GM18508 (cell line): Measurements from ENCODE around the gene FRMD6.
A peak's percentile ranks its signal among the peaks of the same experiment; 100 is the strongest.
"Not testable (repeated sequence)": the region's sequence is repeated elsewhere in the genome, so short reads cannot be mapped to it uniquely, and the experiment has no call there.

Experiments
- ATAC-seq: cut with Tn5 transposase; IDR thresholded peaks from one replicate; pipeline ENCODE4 v1.9.1; 2021; ENCODE audit warnings: moderate number of reproducible peaks; ENCODE audit not compliant: insufficient read depth, unreplicated experiment

Gene FRMD6

GRCh38 chr14:51627313-51627712, 24.4 kb upstream of the FRMD6 start:
- no peak for ATAC-seq

GRCh38 chr14:51628238-51628637, 23.5 kb upstream of the FRMD6 start:
- no peak for ATAC-seq

GRCh38 chr14:51630987-51631386, 20.7 kb upstream of the FRMD6 start:
- ATAC-seq, result no peak

GRCh38 chr14:51633298-51633697, 18.4 kb upstream of the FRMD6 start:
- ATAC-seq, result not testable (repeated sequence)

GRCh38 chr14:51636109-51636508, 15.6 kb upstream of the FRMD6 start:
- ATAC-seq, result no peak

GRCh38 chr14:51638071-51638944, 13.4 kb upstream of the FRMD6 start:
- ATAC-seq, result no peak

GRCh38 chr14:51639668-51640316, 11.9 kb upstream of the FRMD6 start:
- ATAC-seq, result no peak

GRCh38 chr14:51643140-51643539, 8.6 kb upstream of the FRMD6 start:
- no peak for ATAC-seq

- ATAC-seq, result no peak
Measured at GRCh38 chr14:51644217-51644933, 7.3 kb upstream of the FRMD6 start.

GRCh38 chr14:51648296-51648695, 3.4 kb upstream of the FRMD6 start:
- ATAC-seq, result no peak

- ATAC-seq, result no peak
Measured at GRCh38 chr14:51650716-51651387, 858 bp upstream of the FRMD6 start.

GRCh38 chr14:51652168-51653078, 713 bp downstream of the FRMD6 start:
- ATAC-seq, result peak; percentile 22

- ATAC-seq, result no peak
Measured at GRCh38 chr14:51653079-51653774, 1.5 kb downstream of the FRMD6 start.

GRCh38 chr14:51653775-51654532, 2.2 kb downstream of the FRMD6 start:
- no peak for ATAC-seq

- no peak for ATAC-seq
Measured at GRCh38 chr14:51654533-51654845, 2.8 kb downstream of the FRMD6 start.

GRCh38 chr14:51657762-51658161, 6.1 kb downstream of the FRMD6 start:
- ATAC-seq, result no peak

GRCh38 chr14:51658441-51659173, 6.9 kb downstream of the FRMD6 start:
- ATAC-seq, result no peak

- ATAC-seq, result no peak
Measured at GRCh38 chr14:51660741-51661140, 9.0 kb downstream of the FRMD6 start.
